HG03575 (cell line): ENCODE measurements around the gene FNDC1.
"Not testable (repeated sequence)": the region's sequence is repeated elsewhere in the genome, so short reads cannot be mapped to it uniquely, and the experiment has no call there.

Experiments used
- ATAC-seq: cut with Tn5 transposase; IDR thresholded peaks from one replicate; pipeline ENCODE4 v1.9.1; 2021; ENCODE audit not compliant: unreplicated experiment, insufficient number of reproducible peaks, low FRiP score; ENCODE audit errors: extremely low read depth

FNDC1 gene

DNA sequence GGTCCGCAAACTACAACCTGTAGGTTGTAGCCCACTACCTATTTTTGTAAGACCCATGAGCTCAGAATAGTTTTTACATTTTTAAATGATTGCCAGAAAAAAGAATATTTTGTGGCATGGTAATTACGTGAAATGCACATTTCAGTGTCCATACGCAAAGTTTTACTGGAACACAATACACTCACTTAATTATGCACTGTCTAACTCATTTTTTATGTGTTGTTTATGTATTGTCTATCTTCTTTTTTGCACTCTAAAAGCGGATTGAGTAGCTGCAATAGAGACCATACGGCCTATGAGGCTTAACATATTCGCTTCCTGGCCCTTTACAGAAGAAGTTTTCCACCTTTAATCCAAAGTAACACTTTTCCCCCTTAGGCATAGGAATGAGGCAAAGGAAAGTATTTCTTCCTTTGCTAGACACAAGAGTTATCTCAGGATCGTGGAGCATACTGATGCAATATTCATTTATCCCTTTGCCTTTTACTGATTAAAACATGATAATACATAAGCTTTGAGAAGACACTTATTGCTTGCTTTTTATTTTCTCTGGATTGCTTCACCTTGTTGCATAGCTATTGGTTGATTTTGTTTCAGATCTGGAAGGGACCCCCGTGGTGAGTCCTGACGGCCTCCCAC lies 69.8 kb downstream of the FNDC1 start:
- ATAC-seq = no peak

DNA sequence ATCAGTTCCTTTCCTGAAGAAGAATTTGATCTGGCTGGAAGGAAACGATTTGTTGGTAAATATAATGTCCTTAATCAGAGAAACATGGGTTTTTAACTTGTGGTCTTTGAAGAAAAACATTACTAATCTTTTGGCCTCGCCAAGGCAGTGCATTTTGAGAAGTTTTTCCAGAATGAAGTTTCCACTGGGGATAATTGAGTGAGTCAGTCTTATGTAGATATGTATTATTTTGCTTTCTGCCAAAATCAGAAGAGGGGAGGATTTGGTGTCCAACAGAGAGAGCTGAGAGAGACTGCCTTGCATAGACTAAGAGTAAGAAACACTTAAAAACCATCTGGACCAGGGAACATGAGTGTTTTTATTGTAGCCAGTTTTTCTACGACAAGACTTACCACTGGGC lies 79.9 kb downstream of the FNDC1 start:
- ATAC-seq = no peak

DNA sequence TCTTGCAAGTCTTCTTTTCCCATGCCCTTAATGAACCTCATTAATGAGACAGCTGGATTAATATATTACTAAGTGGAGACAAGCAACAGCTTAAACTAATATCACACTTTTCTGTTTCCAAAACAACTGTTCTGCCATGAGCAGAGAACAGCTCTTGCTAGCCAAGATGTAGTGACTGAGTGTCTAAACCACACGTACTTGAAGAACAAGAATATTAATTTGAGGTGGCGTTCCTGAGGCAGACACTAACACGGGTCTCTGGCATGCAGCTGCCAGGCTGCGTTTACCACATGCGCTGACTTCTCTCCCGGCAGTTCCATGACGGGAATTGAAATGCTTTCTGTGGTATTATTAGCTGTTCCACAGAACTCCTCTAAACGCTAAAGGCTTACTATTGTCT lies 80.6 kb downstream of the FNDC1 start:
- no peak for ATAC-seq

DNA sequence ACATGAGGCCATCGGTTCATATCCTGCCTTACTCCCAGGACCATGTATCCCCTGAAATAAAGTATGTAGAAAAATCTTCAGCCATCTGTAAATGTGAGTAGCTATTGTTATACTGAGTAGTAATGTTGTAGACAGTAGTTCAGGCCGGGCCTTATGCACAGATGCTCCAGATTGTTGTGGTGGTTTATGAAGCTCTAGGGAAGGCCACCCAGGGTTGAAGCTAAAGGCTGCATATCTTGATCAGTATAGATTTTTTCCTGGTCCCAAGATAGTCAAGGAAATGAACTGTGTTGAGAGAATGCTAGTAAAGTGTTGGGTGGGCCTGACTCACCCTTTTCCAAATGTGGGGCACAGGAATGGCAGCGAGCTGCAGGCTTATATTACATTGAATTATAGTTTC lies 81.4 kb downstream of the FNDC1 start:
- ATAC-seq = no peak

DNA sequence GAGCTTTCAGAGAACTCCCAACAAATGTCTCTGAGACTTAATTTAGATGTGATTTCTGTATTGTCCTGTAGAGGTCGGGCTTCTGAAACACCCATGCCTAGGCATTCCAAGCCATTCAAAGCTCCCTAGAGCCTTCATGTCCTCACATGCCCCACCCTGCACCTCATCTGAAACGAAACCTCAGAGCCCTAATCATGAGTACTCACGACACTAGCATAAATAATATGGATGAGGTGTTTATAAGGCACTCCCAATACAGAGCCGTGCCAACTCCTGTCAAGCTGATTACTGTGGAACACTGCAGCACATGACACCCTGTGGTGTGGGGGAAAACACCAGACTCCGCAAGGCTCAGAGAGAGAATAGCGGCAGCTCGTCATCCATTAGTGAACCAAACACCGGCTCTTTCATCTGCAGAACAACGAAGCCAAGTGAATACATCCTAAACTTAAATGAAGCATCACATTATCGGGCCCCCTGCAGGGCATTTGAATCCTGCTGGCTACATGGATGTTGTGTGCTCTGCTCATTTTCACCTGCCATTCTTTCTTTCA lies 83.8 kb downstream of the FNDC1 start:
- no peak for ATAC-seq

DNA sequence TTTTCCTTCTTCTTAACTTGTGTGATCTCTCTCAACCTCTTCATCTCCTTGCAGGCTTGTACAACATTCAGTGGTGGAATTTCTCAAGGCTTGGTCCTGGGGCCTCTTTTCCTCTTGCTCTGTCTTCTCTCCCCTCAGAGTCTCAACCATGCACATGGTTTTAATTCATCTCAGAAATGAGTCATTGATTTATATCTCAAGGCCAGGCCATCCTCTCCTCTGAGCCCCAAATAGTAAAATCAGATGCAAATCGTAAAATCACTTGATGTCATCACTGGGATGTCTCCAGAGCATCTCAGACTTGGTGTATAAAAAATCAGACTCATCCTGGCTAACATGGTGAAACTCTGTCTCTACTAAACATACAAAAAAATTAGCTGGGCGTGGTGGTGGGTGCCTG lies 85.0 kb downstream of the FNDC1 start:
- no peak for ATAC-seq

DNA sequence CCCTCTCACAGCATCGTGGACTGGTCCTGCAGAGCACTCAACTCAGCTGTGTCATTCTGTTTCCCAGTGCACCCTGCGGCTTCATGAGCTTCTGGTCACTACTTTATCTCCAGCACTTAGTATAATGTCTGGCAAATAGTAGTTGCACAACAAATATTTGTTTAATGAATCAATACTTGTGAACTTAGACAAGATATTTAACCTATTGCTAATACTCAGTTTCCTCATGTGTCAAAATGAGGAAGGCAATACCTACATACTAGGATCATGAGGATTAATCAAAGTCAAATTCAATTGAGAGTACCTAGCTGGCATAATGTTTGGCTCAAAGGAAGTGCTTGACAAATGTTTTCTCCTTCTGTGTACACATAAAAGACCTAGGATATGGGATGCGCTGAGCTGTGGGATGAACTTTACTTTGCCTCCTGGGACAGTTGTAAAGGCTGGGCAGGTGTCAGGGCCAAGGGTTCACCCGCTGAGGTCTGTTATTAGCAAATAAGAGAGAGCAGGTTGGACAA lies 86.3 kb downstream of the FNDC1 start:
- no peak for ATAC-seq

DNA sequence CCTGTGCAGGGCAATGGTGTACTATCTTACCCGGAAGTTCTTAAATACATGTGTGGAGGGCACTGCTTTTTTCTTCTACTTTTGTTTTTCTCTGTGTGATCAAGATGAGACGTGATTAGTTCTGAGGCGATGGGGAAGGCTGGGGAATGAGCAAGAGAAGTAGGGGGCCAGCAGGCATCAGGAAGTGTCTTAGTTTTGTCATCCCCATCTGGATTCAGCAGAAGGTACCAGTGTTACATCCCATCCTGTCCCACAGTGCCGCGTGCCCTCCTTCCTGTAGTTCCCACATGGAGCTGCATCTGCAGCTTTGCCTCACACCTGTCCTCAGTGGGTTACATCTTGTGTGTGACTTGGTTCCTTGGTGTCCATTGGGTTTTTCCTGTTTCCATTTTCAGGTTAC lies 86.9 kb downstream of the FNDC1 start:
- no peak for ATAC-seq

DNA sequence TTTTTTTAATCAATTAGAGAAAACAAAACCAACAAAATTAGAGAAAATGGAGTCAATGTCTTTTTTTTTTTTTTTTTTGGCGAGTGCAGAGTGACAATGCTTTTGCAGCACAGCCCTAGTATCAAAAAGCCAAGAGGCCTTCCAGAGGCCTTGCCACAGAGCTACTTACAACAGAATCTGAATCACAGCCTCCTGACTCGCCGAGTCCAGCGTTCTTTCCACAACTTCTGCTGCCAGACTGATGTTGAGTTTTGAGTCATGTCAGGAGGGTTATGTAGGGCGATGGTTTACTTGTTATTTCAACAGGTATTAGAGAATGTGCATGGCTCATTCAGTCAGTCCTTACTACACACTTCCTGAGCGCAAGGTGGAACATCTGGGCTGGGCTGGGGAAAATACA lies 88.6 kb downstream of the FNDC1 start:
- no peak for ATAC-seq

DNA sequence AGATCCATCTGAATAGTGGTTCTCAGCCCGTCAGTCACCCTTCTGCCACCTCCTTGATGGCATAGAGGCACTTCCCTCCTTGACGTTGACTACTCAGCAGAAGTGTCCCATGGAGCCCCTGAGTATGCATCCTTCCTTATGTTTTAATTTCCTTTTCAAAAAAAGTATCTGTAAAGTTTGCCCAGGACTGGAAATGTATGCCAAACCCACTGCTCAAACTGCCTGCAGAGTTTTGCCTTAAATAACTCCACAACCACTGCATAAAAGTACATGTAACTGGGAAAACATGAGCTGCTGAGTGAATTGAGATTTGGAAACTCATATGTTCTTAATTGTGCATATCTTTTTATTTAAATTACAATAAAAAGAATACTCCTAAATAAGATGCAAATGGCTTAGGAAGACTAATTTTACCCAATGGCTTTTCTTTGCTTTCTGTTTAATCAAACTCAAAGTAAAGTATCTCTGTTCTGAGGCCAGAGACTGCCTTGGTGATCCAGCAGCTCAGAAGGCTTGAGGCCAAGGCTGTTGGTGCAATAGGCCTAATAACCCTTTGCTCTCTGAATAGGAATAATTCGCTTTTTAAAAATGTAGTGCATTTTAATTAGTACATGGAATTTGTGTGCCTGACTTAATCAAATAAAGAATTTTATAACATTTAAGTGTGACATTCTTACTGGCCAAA lies 90.4 kb downstream of the FNDC1 start:
- ATAC-seq = no peak

DNA sequence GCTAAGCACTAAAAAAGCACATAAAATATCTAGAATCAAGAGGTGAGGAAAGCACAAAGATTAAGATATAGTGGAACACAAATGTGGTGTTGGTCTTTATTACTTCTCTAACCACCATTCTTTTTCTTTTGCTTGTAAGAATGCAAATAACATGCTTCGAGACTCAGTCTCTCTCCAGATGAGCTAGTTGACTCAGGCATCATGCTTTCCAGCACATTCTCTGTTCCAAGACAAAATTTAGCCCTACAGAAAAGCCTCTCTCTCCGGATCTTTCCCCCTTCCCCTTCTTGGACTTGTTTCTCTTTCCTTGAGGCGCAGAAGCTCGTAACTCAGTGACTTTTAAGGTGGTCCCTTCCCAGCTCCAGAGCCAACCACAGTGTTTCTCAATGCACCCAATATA lies 91.0 kb downstream of the FNDC1 start:
- no peak for ATAC-seq

DNA sequence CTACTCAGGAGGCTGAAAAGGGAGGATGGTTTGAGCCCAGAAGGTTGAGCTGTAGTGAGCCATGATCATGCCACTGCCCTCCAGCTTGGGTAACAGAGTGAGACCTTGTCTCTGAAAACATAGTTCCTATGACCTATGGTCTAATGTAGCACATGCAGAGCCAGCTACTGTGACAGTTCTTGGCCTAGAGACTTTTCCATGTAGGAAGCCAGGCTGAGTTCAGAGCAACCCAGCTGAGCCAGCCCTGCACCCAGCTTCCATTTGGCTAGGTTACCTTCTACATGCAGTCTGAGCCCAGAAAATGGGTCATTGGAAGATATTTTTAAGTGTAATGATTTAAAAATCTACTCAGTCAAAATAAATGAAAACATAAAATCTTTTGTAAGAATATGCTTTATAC lies 92.8 kb downstream of the FNDC1 start:
- no peak for ATAC-seq

DNA sequence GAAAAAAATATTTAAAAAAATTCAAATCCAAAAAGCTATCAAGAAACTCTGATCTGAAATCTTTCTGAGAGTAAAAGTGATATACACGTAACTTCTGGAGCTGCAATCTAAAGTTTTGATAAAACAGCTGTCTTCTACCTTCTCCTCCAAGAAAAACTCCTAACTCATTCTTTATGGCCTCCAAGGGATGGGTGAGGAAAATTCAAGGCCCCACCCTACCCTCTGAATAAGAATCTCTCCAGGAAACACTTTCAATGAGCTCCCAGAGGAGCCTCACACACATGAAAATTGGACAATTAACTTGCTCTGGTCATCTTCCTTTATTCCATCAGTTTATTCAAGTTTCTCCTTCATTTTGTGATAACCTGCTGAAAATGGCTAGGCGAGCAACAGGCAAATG lies 93.4 kb downstream of the FNDC1 start:
- no peak for ATAC-seq

DNA sequence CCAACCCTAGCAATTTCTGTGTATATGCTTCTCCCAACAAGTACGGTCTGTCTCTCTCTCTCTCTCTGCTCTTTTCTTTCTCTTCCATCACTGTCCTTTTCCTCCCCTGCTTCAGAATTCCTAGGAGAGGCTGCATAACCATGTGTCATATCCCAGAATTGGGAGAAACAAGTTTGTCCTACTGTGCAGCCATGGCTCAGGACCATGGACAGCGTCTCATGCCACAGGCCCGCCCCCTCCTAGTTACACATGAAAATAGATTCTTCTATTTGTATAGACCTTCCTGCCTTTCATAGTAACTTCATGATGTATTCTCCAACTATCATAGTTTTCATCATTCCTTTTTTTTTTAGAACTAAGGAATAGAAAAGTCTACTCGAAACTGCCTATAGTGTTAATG lies 98.0 kb downstream of the FNDC1 start:
- ATAC-seq = no peak

DNA sequence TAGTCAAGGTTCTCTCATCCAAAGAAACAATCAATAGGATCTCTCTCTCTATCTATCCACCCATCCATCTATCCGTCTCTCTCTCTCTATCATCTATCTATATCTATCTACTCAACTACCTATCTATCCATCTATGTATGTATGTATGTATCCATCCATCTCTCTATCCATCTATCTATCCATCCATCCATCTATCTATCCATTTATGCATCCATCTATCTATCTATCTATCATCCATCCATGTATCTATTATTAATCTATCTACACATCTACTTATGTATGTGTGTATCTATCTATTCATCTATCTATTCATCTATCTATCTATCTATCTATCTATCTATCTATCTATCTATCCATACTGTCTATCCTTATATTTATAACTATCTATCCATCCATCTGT lies 99.3 kb downstream of the FNDC1 start:
- ATAC-seq = no peak

DNA sequence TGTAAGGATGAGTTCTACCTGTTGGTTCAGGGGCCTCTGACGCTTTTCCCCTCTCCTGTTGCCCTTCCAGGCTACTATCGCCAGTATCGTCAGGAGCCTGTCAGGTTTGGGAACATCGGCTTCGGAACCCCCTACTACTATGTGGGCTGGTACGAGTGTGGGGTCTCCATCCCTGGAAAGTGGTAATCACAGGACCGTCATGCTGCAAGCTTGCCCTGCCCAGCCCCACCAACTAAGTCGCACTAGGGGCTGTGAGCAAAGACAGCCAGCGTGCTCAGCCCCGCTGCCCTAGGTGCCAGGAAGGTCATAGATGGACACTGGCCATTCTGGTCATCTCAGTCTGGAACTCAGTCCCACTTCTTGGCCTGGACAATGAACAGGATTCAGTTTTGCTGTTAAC lies 102.1 kb downstream of the FNDC1 start:
- ATAC-seq = no peak

DNA sequence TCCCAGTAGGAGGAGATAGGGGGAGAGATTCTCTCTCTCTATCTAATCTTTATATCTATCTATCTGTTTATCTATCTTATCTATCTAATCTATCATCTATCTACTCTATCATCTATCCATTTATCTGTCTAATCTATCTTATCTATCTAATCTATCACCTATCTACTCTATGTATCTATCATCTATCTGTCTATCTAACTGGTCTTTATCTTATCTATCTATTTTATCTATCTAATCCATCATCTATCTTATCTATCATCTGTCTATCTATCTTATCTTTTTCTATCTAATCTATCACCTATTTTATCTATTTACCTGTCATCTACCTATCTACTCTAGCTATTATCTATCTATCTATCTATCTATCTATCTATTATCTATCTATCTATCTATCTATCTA lies 109.4 kb downstream of the FNDC1 start:
- no peak for ATAC-seq

DNA sequence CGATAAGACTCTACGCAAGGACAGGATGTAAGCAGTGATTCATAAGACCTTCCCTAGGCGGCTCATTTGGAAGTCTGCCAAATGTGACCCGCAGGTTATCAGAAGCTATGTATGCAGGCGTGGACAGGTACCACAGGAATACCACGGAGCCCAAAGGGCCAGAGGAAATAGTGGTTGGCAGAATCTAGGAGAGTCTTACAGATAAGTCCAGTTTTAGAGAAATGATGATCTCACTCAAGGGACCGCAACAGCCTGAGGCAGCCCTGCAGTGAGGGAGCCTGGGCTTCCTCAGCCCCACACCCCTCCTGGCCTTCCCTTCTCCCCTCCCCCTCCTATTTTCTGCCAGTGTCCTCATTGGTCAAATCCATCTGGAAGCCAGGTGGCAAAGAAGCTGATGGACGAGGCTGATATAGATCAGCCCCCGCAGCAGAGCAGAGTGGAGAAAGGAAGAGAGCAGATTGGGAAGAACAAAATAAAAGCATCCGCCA lies 110.6 kb downstream of the FNDC1 start:
- no peak for ATAC-seq

DNA sequence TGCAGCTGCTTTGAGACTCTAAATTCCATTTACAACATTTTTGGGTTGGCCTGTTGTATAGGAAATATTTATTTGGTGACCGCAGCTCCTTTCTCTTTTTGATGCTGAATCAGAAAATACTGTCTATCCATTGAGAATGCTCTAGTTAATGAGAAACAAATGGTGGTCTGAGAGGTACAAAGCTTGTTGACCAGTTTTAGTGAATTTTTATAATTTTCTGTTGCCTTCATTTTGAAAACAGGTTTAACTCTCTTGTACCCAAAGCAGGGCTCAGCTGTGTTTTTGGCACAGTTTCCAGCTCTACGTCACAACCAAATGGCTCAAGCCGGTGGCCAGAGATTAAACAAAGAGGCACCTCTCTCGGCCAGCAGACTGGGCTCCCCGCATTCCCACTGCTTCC lies 113.2 kb downstream of the FNDC1 start:
- no peak for ATAC-seq

DNA sequence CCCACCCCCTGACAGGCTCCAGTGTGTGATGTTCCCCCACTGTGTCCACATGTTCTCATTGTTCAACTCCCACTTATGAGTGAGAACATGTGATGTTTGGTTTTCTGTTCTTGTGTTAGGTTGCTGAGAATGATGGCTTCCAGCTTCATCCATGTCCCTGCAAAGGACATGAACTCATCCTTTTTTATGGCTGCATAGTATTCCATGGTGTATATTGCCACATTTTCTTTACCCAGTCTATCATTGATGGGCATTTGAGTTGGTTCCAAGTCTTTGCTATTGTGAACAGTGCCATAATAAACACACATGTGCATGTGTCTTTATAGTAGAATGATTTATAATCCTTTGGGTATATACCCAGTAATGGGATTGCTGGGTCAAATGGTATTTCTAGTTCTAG lies 115.5 kb downstream of the FNDC1 start:
- not testable (repeated sequence) for ATAC-seq
